Epithelial cell of esophagus (primary cell): ENCODE measurements around the gene ADAMTS17.

Source experiments
- DNase-seq: peaks from one replicate; pipeline ENCODE4 v3.0.0; 2010; ENCODE audit warnings: low read depth
- H3K4me3 ChIP-seq: 2 replicates; pipeline ENCODE4 v1.5.1; 2011; ENCODE audit warnings: mild to moderate bottlenecking, low read length, control low read depth
- CTCF ChIP-seq: IDR thresholded peaks from 2 replicates; pipeline ENCODE4 v1.5.1; 2011; ENCODE audit warnings: low read depth, mild to moderate bottlenecking, low read length, control low read depth, inconsistent platforms; ENCODE audit not compliant: insufficient read depth; ENCODE audit errors: missing control alignments

The ADAMTS17 gene

GRCh38 chr15:100330221-100330620 is 11.6 kb downstream of the ADAMTS17 start:
- no peak for TF ChIP-seq CTCF
- H3K4me3 ChIP-seq: no peak overlapping the region
- no peak for DNase-seq

GRCh38 chr15:100328796-100329195 is 13.0 kb downstream of the ADAMTS17 start:
- TF ChIP-seq CTCF: no peak
- no peak for DNase-seq
- no peak overlapping the region for H3K4me3 ChIP-seq

- no peak for TF ChIP-seq CTCF
- H3K4me3 ChIP-seq: no peak overlapping the region
- DNase-seq: no peak
Measured at GRCh38 chr15:100318880-100319279, 22.9 kb downstream of the ADAMTS17 start.

- H3K4me3 ChIP-seq: no peak overlapping the region
- TF ChIP-seq CTCF: no peak
- no peak for DNase-seq
Measured at GRCh38 chr15:100314809-100315400, 26.9 kb downstream of the ADAMTS17 start.

GRCh38 chr15:100311833-100312476 is 29.8 kb downstream of the ADAMTS17 start:
- DNase-seq: no peak
- H3K4me3 ChIP-seq: no peak overlapping the region
- TF ChIP-seq CTCF: no peak

- no peak for DNase-seq
- TF ChIP-seq CTCF: no peak
- H3K4me3 ChIP-seq: no peak overlapping the region
Measured at GRCh38 chr15:100311154-100311625, 30.6 kb downstream of the ADAMTS17 start.
